Esophagus muscularis mucosa (tissue), 4 donors: ENCODE measurements around the gene TRIM27. TPM values are rescaled to one million over a fixed set of nuclear protein-coding genes. Genes with fewer than 3 reads are reported as not detected.
"Not testable (repeated sequence)": the region's sequence is repeated elsewhere in the genome, so short reads cannot be mapped to it uniquely, and the experiment has no call there.

Experiments used
- DNase-seq: peaks from one replicate; pipeline ENCODE4 v3.0.0-alpha.2; 2017; ENCODE audit errors: extremely low spot score
- H3K27ac ChIP-seq, 4 donors: fragments of 200-600 bp; sonication (generic); replicated peaks in 1 of 4; 1 replicate in 3 of 4; 2 replicates in 1 of 4; pipeline ENCODE4 v1.5.1; 2016 to 2019; ENCODE audit warnings: mild to moderate bottlenecking in 1 of 4
- H3K27me3 ChIP-seq, 4 donors: fragments of 200-600 bp; sonication (generic); one replicate each; pipeline versions ENCODE4 v1.5.1 to v1.6.0; 2016 to 2019
- H3K36me3 ChIP-seq, 4 donors: fragments of 200-600 bp; sonication (generic); one replicate each; pipeline ENCODE4 v1.5.1; 2016 to 2019
- H3K4me1 ChIP-seq, 4 donors: fragments of 200-600 bp; sonication (generic); one replicate each; pipeline ENCODE4 v1.5.1; 2016 to 2019
- H3K4me3 ChIP-seq, 4 donors: fragments of 200-600 bp; sonication (generic); 1 replicate in 2 of 4; 2 replicates in 2 of 4; pipeline ENCODE4 v1.5.1; 2016 to 2019; ENCODE audit warnings: mild to moderate bottlenecking in 4 of 4, moderate library complexity in 1 of 4
- H3K9me3 ChIP-seq, 4 donors: fragments of 200-600 bp; sonication (generic); 1 replicate in 3 of 4; 2 replicates in 1 of 4; pipeline ENCODE4 v1.5.1; 2016 to 2019
- EP300 ChIP-seq: sonication (generic); formaldehyde crosslinking; IDR thresholded peaks from one replicate; pipeline ENCODE4 v1.6.1; 2017; ENCODE audit warnings: antibody characterized with exemption
- POLR2A ChIP-seq: fragments of 450-650 bp; IDR thresholded peaks from one replicate; pipeline ENCODE4 v1.6.1; 2017; ENCODE audit warnings: antibody characterized with exemption, moderate library complexity, mild to moderate bottlenecking, low read depth
- POLR2AphosphoS5 ChIP-seq, 2 donors: sonication (generic); formaldehyde crosslinking; IDR thresholded peaks; one replicate each; pipeline ENCODE4 v1.6.1; 2017; ENCODE audit warnings: antibody characterized with exemption in 2 of 2
- WGBS: methylation state at CpG from one replicate; pipeline ENCODE4 v1.1.5; 2018; 5-methylcytosine and 5-hydroxymethylcytosine counted together
- intact Hi-C: fragments of 100-400 bp; cut with DNase I; formaldehyde crosslinking; loops from one replicate; pipeline ENCODE4 v1.15.1; 2023
- total RNA-seq, 4 donors: library from RNA; depleted of rRNA; stranded (reverse); fragments of >200 nt; gene quantifications; one replicate each; pipeline versions ENCODE4 v1.1.0 to v1.2.1, GENCODE V29; 2016
- TF ChIP-seq, protein P1 (sequence below), 3 experiments: fragments of 200-600 bp in 2 of 3; fragments of 450-650 bp in 1 of 3; sonication (generic) in 2 of 3; IDR thresholded peaks; one replicate each; pipeline ENCODE4 v1.5.1; 2017 to 2019; ENCODE audit warnings: antibody characterized with exemption in 3 of 3, mild to moderate bottlenecking in 2 of 3, moderate library complexity in 1 of 3

Gene TRIM27
- total RNA-seq, 4 donors from 2014 or later, result 31.1 to 42.2 (median 36.0) TPM

- H3K4me1 ChIP-seq, result peaks cover 7 to 8% (median 8%) of the 10 kb centered on the region in 4 donors
- TF ChIP-seq, protein P1, sequence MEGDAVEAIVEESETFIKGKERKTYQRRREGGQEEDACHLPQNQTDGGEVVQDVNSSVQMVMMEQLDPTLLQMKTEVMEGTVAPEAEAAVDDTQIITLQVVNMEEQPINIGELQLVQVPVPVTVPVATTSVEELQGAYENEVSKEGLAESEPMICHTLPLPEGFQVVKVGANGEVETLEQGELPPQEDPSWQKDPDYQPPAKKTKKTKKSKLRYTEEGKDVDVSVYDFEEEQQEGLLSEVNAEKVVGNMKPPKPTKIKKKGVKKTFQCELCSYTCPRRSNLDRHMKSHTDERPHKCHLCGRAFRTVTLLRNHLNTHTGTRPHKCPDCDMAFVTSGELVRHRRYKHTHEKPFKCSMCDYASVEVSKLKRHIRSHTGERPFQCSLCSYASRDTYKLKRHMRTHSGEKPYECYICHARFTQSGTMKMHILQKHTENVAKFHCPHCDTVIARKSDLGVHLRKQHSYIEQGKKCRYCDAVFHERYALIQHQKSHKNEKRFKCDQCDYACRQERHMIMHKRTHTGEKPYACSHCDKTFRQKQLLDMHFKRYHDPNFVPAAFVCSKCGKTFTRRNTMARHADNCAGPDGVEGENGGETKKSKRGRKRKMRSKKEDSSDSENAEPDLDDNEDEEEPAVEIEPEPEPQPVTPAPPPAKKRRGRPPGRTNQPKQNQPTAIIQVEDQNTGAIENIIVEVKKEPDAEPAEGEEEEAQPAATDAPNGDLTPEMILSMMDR (IDR thresholded peaks at IDR 0.05), result no peak
- no peak for TF ChIP-seq POLR2AphosphoS5 (IDR thresholded peaks at IDR 0.05)
- no peak for TF ChIP-seq EP300
- TF ChIP-seq POLR2A, result no peak
- intact Hi-C loops, result no loop called here
- H3K27ac ChIP-seq, result no peak overlapping the region
- no peak overlapping the region for H3K4me3 ChIP-seq
- H3K27me3 ChIP-seq, result peaks cover 0 to 29% (median 3%) of the 10 kb centered on the region in 4 donors
- H3K9me3 ChIP-seq, result no peaks in the 10 kb centered on the region
- no peak for DNase-seq
- H3K36me3 ChIP-seq, result no peaks in the 10 kb centered on the region
- 95% methylated on average over 13 of the region's 13 CpGs for WGBS
Observed at GRCh38 chr6:28871335-28872156, 52.2 kb downstream of the TRIM27 start.

DNA sequence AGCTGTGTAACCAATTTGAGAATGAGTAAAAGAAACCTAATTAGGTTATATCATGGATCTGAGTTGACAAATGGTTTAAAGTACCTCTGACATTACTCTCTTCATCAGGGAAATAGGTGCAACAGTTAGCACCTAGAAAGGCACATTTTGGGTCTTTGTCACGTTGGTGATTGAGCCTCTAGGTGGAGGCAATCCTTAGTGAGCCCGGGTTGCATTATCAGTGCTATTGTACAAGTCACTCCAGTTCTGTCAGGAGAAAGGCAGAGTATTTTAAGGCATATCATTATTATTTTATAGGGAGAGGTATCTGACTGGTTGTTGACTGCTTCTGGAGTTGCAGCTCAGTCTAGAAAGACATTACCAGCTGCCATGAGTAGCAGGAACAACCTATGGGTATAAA lies 54.9 kb downstream of the TRIM27 start:
- Histone ChIP-seq H3K4me3 (no peak overlapping the region), H3K27me3 (peaks cover 0 to 2% (median 0%) of the 10 kb centered on the region in 4 donors), H3K27ac (no peak overlapping the region), H3K9me3 (no peaks in the 10 kb centered on the region), H3K4me1 (peaks cover 12 to 17% (median 15%) of the 10 kb centered on the region in 4 donors), H3K36me3 (no peaks in the 10 kb centered on the region)
- intact Hi-C loops, result loop anchor here (10.0 kb wide), 1 partner anchor 146 kb away; no protein-coding TSS in a partner anchor
- TF ChIP-seq, protein P1 (IDR thresholded peaks at IDR 0.05), result no peak
- TF ChIP-seq EP300 (no peak), POLR2A (no peak), POLR2AphosphoS5 (IDR thresholded peaks at IDR 0.05) (no peak)
- DNase-seq, result no peak
- 77% methylated on average over 2 of the region's 2 CpGs for WGBS

DNA sequence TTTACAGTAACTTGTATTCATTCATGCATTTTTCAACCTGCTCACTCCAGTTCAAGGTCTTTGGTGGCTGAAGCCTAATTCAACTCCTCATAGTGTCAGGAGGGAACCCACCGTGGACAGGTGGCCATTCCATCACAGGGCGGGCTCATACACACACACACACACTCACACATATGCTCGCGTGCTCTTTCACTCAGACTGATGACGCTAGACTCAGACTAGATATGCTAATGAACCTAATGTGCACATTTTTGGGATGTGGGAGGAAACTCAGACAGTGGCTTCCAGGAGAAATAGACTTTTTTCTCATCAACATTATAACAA lies 56.7 kb downstream of the TRIM27 start:
- no peaks in the 10 kb centered on the region for H3K36me3 ChIP-seq
- peak overlapping the region; percentile 75 to 95 (median 76) for H3K4me3 ChIP-seq
- 15% methylated on average over 5 of the region's 5 CpGs for WGBS
- intact Hi-C loops, result loop anchor here (10.0 kb wide), 1 partner anchor 148 kb away; no protein-coding TSS in a partner anchor
- no peak for DNase-seq
- no peak for TF ChIP-seq POLR2AphosphoS5 (IDR thresholded peaks at IDR 0.05)
- TF ChIP-seq POLR2A, result no peak
- no peak for TF ChIP-seq EP300
- TF ChIP-seq, protein P1 (IDR thresholded peaks at IDR 0.05), result no peak
- H3K27ac ChIP-seq, result peak overlapping the region; percentile 80 to 90 (median 86)
- H3K4me1 ChIP-seq, result peaks cover 15 to 19% (median 16%) of the 10 kb centered on the region in 4 donors
- H3K27me3 ChIP-seq, result no peaks in the 10 kb centered on the region
- H3K9me3 ChIP-seq, result no peaks in the 10 kb centered on the region

- H3K27ac ChIP-seq, result peak overlapping the region; percentile 80 to 90 (median 86)
- H3K9me3 ChIP-seq, H3K27me3 ChIP-seq, H3K36me3 ChIP-seq: not testable (repeated sequence)
- H3K4me1 ChIP-seq, result peaks cover 15 to 19% (median 16%) of the 10 kb centered on the region in 4 donors
- H3K4me3 ChIP-seq, result peak overlapping the region; percentile 75 to 95 (median 76)
- intact Hi-C loops, result loop anchor here (10.0 kb wide), 1 partner anchor 148 kb away; no protein-coding TSS in a partner anchor
- 3% methylated on average over 17 of the region's 60 CpGs for WGBS
- peak; percentile 93 for DNase-seq
- peak; percentile 32 to 35 for TF ChIP-seq POLR2AphosphoS5 (IDR thresholded peaks at IDR 0.05)
Observed at GRCh38 chr6:28866205-28867085, 57.3 kb downstream of the TRIM27 start.
